Measurements from ENCODE around the gene CALHM3. TPM values are rescaled to one million over a fixed set of nuclear protein-coding genes. Genes with fewer than 3 reads are reported as not detected.

The CALHM3 gene
- total RNA-seq, 3 donors from 2014 or later (not counting 1 experiment from before 2014, with no cell fraction given) = not detected

DNA sequence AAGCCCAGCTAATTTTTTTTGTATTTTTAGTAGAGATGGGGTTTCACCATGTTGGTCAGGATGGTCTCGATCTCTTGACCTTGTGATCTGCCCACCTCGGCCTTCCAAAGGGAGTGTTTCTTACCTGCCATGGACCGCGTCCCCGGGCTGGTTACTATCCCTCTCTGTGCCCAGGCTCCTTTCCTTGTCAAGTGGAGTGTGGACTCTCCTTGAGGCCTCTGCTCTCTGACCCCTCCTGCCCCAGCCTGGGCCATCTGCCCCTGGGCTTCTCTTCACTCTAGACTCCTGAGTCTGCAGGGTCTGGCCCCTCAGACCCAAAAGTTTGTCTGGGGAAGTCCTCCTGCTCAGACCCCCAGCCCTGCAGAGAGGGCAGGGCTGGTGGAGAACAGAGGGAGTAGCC lies 35.2 kb upstream of the CALHM3 start:
- H3K36me3 Mint-ChIP-seq = no peaks in the 10 kb centered on the region
- no peaks in the 10 kb centered on the region for H3K9me3 ChIP-seq (ENCODE audit: control insufficient read depth, insufficient read depth, low read length)
- peaks cover 0 to 2% of the 10 kb centered on the region in 2 donors for H3K27me3 Mint-ChIP-seq (ENCODE audit: low read depth in 2 of 2)
- DNase-seq (no peak), ATAC-seq (no peak)
- H3K27ac Mint-ChIP-seq = no peak overlapping the region
- 92% methylated on average over 5 of the region's 5 CpGs for WGBS (ENCODE audit: insufficient coverage)
- TF ChIP-seq, protein P1, sequence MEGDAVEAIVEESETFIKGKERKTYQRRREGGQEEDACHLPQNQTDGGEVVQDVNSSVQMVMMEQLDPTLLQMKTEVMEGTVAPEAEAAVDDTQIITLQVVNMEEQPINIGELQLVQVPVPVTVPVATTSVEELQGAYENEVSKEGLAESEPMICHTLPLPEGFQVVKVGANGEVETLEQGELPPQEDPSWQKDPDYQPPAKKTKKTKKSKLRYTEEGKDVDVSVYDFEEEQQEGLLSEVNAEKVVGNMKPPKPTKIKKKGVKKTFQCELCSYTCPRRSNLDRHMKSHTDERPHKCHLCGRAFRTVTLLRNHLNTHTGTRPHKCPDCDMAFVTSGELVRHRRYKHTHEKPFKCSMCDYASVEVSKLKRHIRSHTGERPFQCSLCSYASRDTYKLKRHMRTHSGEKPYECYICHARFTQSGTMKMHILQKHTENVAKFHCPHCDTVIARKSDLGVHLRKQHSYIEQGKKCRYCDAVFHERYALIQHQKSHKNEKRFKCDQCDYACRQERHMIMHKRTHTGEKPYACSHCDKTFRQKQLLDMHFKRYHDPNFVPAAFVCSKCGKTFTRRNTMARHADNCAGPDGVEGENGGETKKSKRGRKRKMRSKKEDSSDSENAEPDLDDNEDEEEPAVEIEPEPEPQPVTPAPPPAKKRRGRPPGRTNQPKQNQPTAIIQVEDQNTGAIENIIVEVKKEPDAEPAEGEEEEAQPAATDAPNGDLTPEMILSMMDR (IDR thresholded peaks at IDR 0.05) = no peak
- no peaks in the 10 kb centered on the region for H3K9me3 Mint-ChIP-seq
- peaks cover 5% of the 10 kb centered on the region in 2 donors for H3K4me1 Mint-ChIP-seq
- H3K4me1 ChIP-seq (ENCODE audit: control insufficient read depth, insufficient read depth, low read length) = no peaks in the 10 kb centered on the region
- no peak overlapping the region for H3K4me3 ChIP-seq (ENCODE audit: low read length)
- H3K4me3 Mint-ChIP-seq = no peak overlapping the region
- no peak overlapping the region for H3K27ac ChIP-seq (ENCODE audit: low read length)
- H3K27me3 ChIP-seq (ENCODE audit: control insufficient read depth, insufficient read depth, low read length) = no peaks in the 10 kb centered on the region
- intact Hi-C loops (cut with micrococcal nuclease) = no loop called here
- H3K36me3 ChIP-seq (ENCODE audit: control insufficient read depth, insufficient read depth, low read length) = no peaks in the 10 kb centered on the region

DNA sequence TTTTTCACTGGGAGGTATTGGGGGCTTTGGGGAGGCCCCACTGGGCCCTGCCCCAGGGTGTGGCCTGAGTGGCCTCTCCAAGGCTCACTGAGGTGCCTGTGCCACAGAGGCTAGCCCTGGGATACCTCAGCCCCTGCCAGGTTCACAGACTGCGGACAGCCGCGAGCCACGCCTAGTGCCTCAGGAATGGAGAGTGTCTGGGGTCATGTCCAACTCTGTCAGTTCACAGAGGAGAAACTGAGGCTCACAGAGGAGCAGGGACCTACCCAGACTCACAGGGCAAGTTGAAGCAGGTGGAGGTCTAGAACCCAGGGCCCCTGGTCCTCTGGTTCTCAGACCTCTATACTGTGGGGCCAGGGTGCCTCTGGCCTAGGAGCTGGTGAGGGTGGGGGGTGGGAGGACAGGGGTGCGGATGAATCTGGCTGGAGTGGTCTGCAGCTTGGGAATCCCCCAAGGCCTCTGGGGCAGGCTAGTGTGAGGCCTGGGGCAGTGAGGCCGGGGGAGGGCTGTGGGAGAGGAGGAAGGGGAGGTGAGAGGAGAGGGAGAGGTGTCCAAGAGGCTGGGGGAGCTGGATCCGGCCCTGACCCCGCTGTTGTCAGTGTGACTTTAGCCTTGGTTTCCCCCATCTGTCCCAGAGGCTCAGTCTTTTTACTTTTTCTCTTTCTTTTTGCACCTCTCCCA lies 34.5 kb upstream of the CALHM3 start:
- TF ChIP-seq, protein P1 (IDR thresholded peaks at IDR 0.05) = no peak
- WGBS (ENCODE audit: insufficient coverage) = 85% methylated on average over 7 of the region's 8 CpGs
- Mint-ChIP-seq H3K4me1 (peaks cover 5% of the 10 kb centered on the region in 2 donors), H3K9me3 (no peaks in the 10 kb centered on the region), H3K27me3 (ENCODE audit: low read depth in 2 of 2) (peaks cover 0 to 2% of the 10 kb centered on the region in 2 donors), H3K27ac (no peak overlapping the region), H3K36me3 (no peaks in the 10 kb centered on the region), H3K4me3 (no peak overlapping the region)
- H3K27ac ChIP-seq (ENCODE audit: low read length) = no peak overlapping the region
- H3K27me3 ChIP-seq (ENCODE audit: control insufficient read depth, insufficient read depth, low read length) = no peaks in the 10 kb centered on the region
- no peaks in the 10 kb centered on the region for H3K9me3 ChIP-seq (ENCODE audit: control insufficient read depth, insufficient read depth, low read length)
- ATAC-seq (no peak), DNase-seq (no peak)
- intact Hi-C loops (cut with micrococcal nuclease) = no loop called here
- no peak overlapping the region for H3K4me3 ChIP-seq (ENCODE audit: low read length)
- no peaks in the 10 kb centered on the region for H3K4me1 ChIP-seq (ENCODE audit: control insufficient read depth, insufficient read depth, low read length)
- no peaks in the 10 kb centered on the region for H3K36me3 ChIP-seq (ENCODE audit: control insufficient read depth, insufficient read depth, low read length)

DNA sequence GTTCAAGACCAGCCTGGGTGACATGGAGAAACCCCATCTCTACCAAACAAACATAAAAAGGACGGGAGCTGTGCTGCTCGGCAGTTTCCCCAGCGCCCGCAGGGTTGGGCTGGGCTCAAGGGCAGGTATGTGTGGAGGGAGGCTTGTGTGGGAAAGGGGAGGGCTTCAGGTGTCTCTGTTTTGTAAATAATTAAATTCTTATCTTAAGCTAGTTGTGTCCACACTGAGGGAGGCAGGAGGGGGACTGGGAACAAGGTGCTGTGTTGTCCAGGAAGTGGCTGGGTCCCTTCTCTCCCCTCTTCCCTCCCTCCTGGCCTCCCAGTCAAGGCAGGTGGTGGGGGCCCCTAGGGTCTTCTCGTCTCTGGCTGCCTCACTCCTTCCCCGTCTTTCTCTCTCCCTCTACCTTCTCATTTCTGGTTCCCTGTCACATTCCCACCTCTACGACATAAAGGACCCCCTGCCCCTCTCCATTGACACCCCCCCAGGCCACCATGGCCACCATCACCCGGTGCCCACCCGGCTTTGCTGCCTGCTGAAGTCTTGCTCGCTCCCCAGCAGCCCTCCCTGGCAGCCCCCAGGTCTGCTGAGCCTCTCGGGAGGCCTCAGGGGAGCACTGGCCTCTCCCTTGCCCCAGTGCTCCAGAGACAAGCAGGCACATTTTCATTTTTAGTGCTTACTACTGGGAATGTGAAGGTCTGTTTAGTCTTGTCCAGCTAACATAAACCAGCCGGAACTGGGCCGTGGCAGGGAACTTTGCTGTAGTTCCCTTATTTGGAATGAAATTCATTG lies 33.7 kb upstream of the CALHM3 start:
- Mint-ChIP-seq H3K36me3 (no peaks in the 10 kb centered on the region), H3K9me3 (no peaks in the 10 kb centered on the region), H3K27ac (no peak overlapping the region), H3K27me3 (ENCODE audit: low read depth in 2 of 2) (peaks cover 0 to 1% of the 10 kb centered on the region in 2 donors), H3K4me1 (peaks cover 5% of the 10 kb centered on the region in 2 donors), H3K4me3 (no peak overlapping the region)
- ATAC-seq (no peak), DNase-seq (no peak)
- no peaks in the 10 kb centered on the region for H3K27me3 ChIP-seq (ENCODE audit: control insufficient read depth, insufficient read depth, low read length)
- intact Hi-C loops (cut with micrococcal nuclease) = no loop called here
- H3K27ac ChIP-seq (ENCODE audit: low read length) = no peak overlapping the region
- H3K36me3 ChIP-seq (ENCODE audit: control insufficient read depth, insufficient read depth, low read length) = no peaks in the 10 kb centered on the region
- TF ChIP-seq, protein P1 (IDR thresholded peaks at IDR 0.05) = no peak
- H3K4me3 ChIP-seq (ENCODE audit: low read length) = no peak overlapping the region
- 82% methylated on average over 13 of the region's 13 CpGs for WGBS (ENCODE audit: insufficient coverage)
- no peaks in the 10 kb centered on the region for H3K4me1 ChIP-seq (ENCODE audit: control insufficient read depth, insufficient read depth, low read length)
- H3K9me3 ChIP-seq (ENCODE audit: control insufficient read depth, insufficient read depth, low read length) = no peaks in the 10 kb centered on the region

Measured in natural killer cell (primary cell).